ENCODE data around the gene GFER.

The GFER gene

DNA sequence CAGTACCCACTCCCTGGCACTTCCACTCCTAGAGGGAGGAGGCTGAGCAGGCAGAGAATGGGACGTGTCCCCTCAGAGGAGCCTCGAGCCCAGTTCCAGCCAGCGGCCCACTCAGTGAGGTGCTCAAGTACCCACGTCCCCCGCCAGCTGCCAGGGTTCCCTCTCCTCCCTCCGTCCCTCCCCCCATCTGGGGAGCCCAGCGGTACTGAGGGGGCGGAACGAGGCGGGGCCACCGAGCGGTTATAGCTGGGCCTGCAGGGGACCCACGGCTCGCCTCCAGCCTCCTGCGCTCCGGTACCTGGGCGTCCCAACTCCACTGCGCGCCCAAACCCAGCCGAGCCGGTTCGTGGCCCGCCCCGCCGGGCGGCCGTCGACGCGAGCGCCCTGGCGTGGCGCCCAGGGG lies 35.5 kb downstream of the GFER start, which contains the start of gene NPW:
TSS of gene NPW (plus strand) at position 268 of the 403 bp plus-strand sequence.
- Histone ChIP-seq H3K27me3 (ENCODE audit: control insufficient read depth in 1 of 2, insufficient read depth in 2 of 2, low read length in 2 of 2) (peaks cover 18 to 24% of the 10 kb centered on the region in 2 donors), H3K9me3 (ENCODE audit: control insufficient read depth in 1 of 2, low read length in 2 of 2) (no peaks in the 10 kb centered on the region), H3K4me3 (ENCODE audit: low read depth in 1 of 2, low read length in 2 of 2) (no peak within 1 kb of the TSS), H3K9ac (ENCODE audit: low read depth in 1 of 2, low read length in 2 of 2) (no peak within 1 kb of the TSS), H3K36me3 (ENCODE audit: control insufficient read depth in 1 of 2, insufficient read depth in 2 of 2, low read length in 2 of 2) (no peaks in the 10 kb centered on the region), H3K4me1 (ENCODE audit: control insufficient read depth in 1 of 2, insufficient read depth in 2 of 2, low read length in 2 of 2) (peaks cover 15 to 24% of the 10 kb centered on the region in 2 donors), H3K27ac (ENCODE audit: low read depth, low read length) (no peak within 1 kb of the TSS)

GRCh38 chr16:2019921-2020831 lies 36.2 kb downstream of the GFER start:
- H3K4me3 ChIP-seq (ENCODE audit: low read depth in 1 of 2, low read length in 2 of 2), result no peak overlapping the region
- H3K9me3 ChIP-seq (ENCODE audit: control insufficient read depth in 1 of 2, low read length in 2 of 2), result no peaks in the 10 kb centered on the region
- no peak overlapping the region for H3K9ac ChIP-seq (ENCODE audit: low read depth in 1 of 2, low read length in 2 of 2)
- peaks cover 18 to 24% of the 10 kb centered on the region in 2 donors for H3K27me3 ChIP-seq (ENCODE audit: control insufficient read depth in 1 of 2, insufficient read depth in 2 of 2, low read length in 2 of 2)
- H3K4me1 ChIP-seq (ENCODE audit: control insufficient read depth in 1 of 2, insufficient read depth in 2 of 2, low read length in 2 of 2), result peaks cover 15 to 24% of the 10 kb centered on the region in 2 donors
- no peaks in the 10 kb centered on the region for H3K36me3 ChIP-seq (ENCODE audit: control insufficient read depth in 1 of 2, insufficient read depth in 2 of 2, low read length in 2 of 2)
- no peak overlapping the region for H3K27ac ChIP-seq (ENCODE audit: low read depth, low read length)

DNA sequence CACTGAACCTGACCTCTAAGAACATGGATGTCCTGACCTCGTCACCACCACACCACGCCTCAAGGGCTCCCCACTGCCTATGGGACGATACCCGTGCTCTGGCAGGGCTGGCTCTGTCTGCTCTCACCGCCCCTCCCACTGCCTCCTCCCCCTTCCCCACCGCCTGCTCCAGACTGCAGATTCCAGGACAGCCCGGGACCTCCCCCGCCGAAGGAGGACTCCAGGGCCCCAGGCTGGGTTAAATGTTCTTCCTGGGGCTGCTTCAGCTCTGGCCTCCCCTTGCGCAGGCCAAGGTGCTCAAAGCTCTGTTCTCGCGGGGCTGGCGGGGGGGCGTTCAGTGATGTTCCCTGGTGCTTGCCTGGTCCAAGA lies 38.7 kb downstream of the GFER start:
- Histone ChIP-seq H3K4me1 (ENCODE audit: control insufficient read depth in 1 of 2, insufficient read depth in 2 of 2, low read length in 2 of 2) (peaks cover 10 to 26% of the 10 kb centered on the region in 2 donors), H3K27ac (ENCODE audit: low read depth, low read length) (no peak overlapping the region), H3K4me3 (ENCODE audit: low read depth in 1 of 2, low read length in 2 of 2) (peak overlapping the region; percentile 60 to 68), H3K27me3 (ENCODE audit: control insufficient read depth in 1 of 2, insufficient read depth in 2 of 2, low read length in 2 of 2) (peaks cover 18 to 24% of the 10 kb centered on the region in 2 donors), H3K9ac (ENCODE audit: low read depth in 1 of 2, low read length in 2 of 2) (peak overlapping the region; percentile 25 to 56), H3K36me3 (ENCODE audit: control insufficient read depth in 1 of 2, insufficient read depth in 2 of 2, low read length in 2 of 2) (no peaks in the 10 kb centered on the region), H3K9me3 (ENCODE audit: control insufficient read depth in 1 of 2, low read length in 2 of 2) (no peaks in the 10 kb centered on the region)

GRCh38 chr16:2023092-2024031 lies 39.4 kb downstream of the GFER start:
- Histone ChIP-seq H3K4me1 (ENCODE audit: control insufficient read depth in 1 of 2, insufficient read depth in 2 of 2, low read length in 2 of 2) (peaks cover 10 to 29% of the 10 kb centered on the region in 2 donors), H3K9ac (ENCODE audit: low read depth in 1 of 2, low read length in 2 of 2) (peak overlapping the region; percentile 25 to 56)

DNA sequence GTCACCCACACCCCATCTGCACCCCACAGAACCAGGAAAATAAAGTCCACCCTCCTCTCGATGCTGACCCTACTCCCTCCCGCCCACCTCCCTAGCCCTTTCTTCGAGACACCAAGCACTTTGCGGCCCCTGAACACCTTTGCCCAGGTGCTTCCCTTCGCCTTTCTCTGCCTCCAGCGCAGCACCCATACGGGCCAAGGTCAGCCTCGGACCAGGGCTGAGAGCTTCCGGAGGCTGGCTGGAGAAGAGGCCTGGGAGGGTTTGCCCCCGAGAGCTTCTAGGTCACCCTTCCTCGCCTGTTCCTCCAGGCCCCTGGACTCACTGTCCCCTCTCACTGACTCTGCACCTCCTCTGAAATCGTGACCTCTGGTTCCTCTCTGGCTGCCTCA lies 40.0 kb downstream of the GFER start:
- H3K4me1 ChIP-seq (ENCODE audit: control insufficient read depth in 1 of 2, insufficient read depth in 2 of 2, low read length in 2 of 2), result peaks cover 10 to 29% of the 10 kb centered on the region in 2 donors
- no peak overlapping the region for H3K9ac ChIP-seq (ENCODE audit: low read depth in 1 of 2, low read length in 2 of 2)
- H3K36me3 ChIP-seq (ENCODE audit: control insufficient read depth in 1 of 2, insufficient read depth in 2 of 2, low read length in 2 of 2), result no peaks in the 10 kb centered on the region
- H3K4me3 ChIP-seq (ENCODE audit: low read depth in 1 of 2, low read length in 2 of 2), result no peak overlapping the region
- no peak overlapping the region for H3K27ac ChIP-seq (ENCODE audit: low read depth, low read length)
- peaks cover 14 to 22% of the 10 kb centered on the region in 2 donors for H3K27me3 ChIP-seq (ENCODE audit: control insufficient read depth in 1 of 2, insufficient read depth in 2 of 2, low read length in 2 of 2)
- no peaks in the 10 kb centered on the region for H3K9me3 ChIP-seq (ENCODE audit: control insufficient read depth in 1 of 2, low read length in 2 of 2)

More at GRCh38 chr16:2023092-2024031, 39.4 kb downstream of the GFER start:
- Histone ChIP-seq H3K36me3 (ENCODE audit: control insufficient read depth in 1 of 2, insufficient read depth in 2 of 2, low read length in 2 of 2) (no peaks in the 10 kb centered on the region), H3K27me3 (ENCODE audit: control insufficient read depth in 1 of 2, insufficient read depth in 2 of 2, low read length in 2 of 2) (peaks cover 18 to 24% of the 10 kb centered on the region in 2 donors), H3K27ac (ENCODE audit: low read depth, low read length) (peak overlapping the region; percentile 56), H3K9me3 (ENCODE audit: control insufficient read depth in 1 of 2, low read length in 2 of 2) (no peaks in the 10 kb centered on the region), H3K4me3 (ENCODE audit: low read depth in 1 of 2, low read length in 2 of 2) (peak overlapping the region; percentile 60 to 68)

- no peak overlapping the region for H3K4me3 ChIP-seq (ENCODE audit: low read depth in 1 of 2, low read length in 2 of 2)
- no peak overlapping the region for H3K27ac ChIP-seq (ENCODE audit: low read depth, low read length)
- no peaks in the 10 kb centered on the region for H3K36me3 ChIP-seq (ENCODE audit: control insufficient read depth in 1 of 2, insufficient read depth in 2 of 2, low read length in 2 of 2)
- H3K4me1 ChIP-seq (ENCODE audit: control insufficient read depth in 1 of 2, insufficient read depth in 2 of 2, low read length in 2 of 2), result peaks cover 10 to 34% of the 10 kb centered on the region in 2 donors
- H3K27me3 ChIP-seq (ENCODE audit: control insufficient read depth in 1 of 2, insufficient read depth in 2 of 2, low read length in 2 of 2), result peaks cover 2 to 14% of the 10 kb centered on the region in 2 donors
- H3K9me3 ChIP-seq (ENCODE audit: control insufficient read depth in 1 of 2, low read length in 2 of 2), result no peaks in the 10 kb centered on the region
- H3K9ac ChIP-seq (ENCODE audit: low read depth in 1 of 2, low read length in 2 of 2), result no peak overlapping the region
These were observed 41.3 kb downstream of the GFER start for GRCh38 chr16:2025251-2025650.

- Histone ChIP-seq H3K4me3 (ENCODE audit: low read depth in 1 of 2, low read length in 2 of 2) (peak overlapping the region in 1 of 2 donors; percentile 53), H3K9ac (ENCODE audit: low read depth in 1 of 2, low read length in 2 of 2) (peak overlapping the region; percentile 33 to 51), H3K9me3 (ENCODE audit: control insufficient read depth in 1 of 2, low read length in 2 of 2) (no peaks in the 10 kb centered on the region), H3K4me1 (ENCODE audit: control insufficient read depth in 1 of 2, insufficient read depth in 2 of 2, low read length in 2 of 2) (peaks cover 10 to 34% of the 10 kb centered on the region in 2 donors), H3K36me3 (ENCODE audit: control insufficient read depth in 1 of 2, insufficient read depth in 2 of 2, low read length in 2 of 2) (no peaks in the 10 kb centered on the region), H3K27me3 (ENCODE audit: control insufficient read depth in 1 of 2, insufficient read depth in 2 of 2, low read length in 2 of 2) (peaks cover 0 to 7% of the 10 kb centered on the region in 2 donors), H3K27ac (ENCODE audit: low read depth, low read length) (no peak overlapping the region)
These were observed 42.0 kb downstream of the GFER start for GRCh38 chr16:2025878-2026460.

DNA sequence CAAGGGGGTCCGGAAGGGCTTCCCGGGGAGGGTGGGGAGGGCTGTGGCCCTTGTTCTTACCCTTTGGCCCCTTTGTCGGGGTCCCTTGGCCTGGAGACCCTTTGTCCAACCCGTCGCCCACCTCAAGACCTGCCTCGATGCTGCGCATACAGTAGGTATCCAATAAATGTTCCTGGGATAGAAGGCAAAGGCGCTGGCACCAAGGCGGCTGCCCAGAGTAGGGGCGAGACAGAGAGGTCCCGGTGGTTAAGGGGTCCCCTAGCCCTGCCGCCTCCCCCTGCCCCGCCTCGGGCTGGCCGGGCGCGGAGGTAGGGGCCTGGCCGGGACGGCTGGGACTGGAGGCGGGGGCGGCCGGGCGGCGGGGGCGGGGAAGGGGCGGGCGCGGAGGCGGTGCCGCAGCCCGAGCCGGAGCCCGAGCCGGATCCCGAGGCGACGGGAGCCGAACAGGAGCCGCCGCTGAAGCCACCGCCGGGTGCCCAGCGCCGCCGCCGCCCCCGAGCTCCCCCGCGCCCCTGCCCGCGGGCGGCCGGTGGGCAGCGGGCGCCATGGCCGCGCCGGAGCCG lies 42.5 kb downstream of the GFER start, which contains the start of gene NHERF2:
TSS of gene NHERF2 (plus strand) at position 442 of the 563 bp plus-strand sequence. CDS start at position 546, 104 bp downstream.
- peaks cover 0 to 5% of the 10 kb centered on the region in 2 donors for H3K27me3 ChIP-seq (ENCODE audit: control insufficient read depth in 1 of 2, insufficient read depth in 2 of 2, low read length in 2 of 2)
- no peak within 1 kb of the TSS for H3K27ac ChIP-seq (ENCODE audit: low read depth, low read length)
- peak within 1 kb of the TSS; percentile 33 to 51 for H3K9ac ChIP-seq (ENCODE audit: low read depth in 1 of 2, low read length in 2 of 2)
- peak within 1 kb of the TSS; percentile 42 to 80 for H3K4me3 ChIP-seq (ENCODE audit: low read depth in 1 of 2, low read length in 2 of 2)
- no peaks in the 10 kb centered on the region for H3K36me3 ChIP-seq (ENCODE audit: control insufficient read depth in 1 of 2, insufficient read depth in 2 of 2, low read length in 2 of 2)
- H3K9me3 ChIP-seq (ENCODE audit: control insufficient read depth in 1 of 2, low read length in 2 of 2), result no peaks in the 10 kb centered on the region
- peaks cover 10 to 34% of the 10 kb centered on the region in 2 donors for H3K4me1 ChIP-seq (ENCODE audit: control insufficient read depth in 1 of 2, insufficient read depth in 2 of 2, low read length in 2 of 2)

All from duodenal mucosa (tissue), 2 donors.